ENCODE results near the gene IFIT1B.

The IFIT1B gene

GRCh38 chr10:89414146-89414878, 36.5 kb downstream of the IFIT1B start, which contains the start of gene IFIT5:
TSS of gene IFIT5 (plus strand) at chr10:89414568. CDS start at chr10:89414799, 231 bp downstream.
- DNase-seq: peak; percentile 41 to 48

DNA sequence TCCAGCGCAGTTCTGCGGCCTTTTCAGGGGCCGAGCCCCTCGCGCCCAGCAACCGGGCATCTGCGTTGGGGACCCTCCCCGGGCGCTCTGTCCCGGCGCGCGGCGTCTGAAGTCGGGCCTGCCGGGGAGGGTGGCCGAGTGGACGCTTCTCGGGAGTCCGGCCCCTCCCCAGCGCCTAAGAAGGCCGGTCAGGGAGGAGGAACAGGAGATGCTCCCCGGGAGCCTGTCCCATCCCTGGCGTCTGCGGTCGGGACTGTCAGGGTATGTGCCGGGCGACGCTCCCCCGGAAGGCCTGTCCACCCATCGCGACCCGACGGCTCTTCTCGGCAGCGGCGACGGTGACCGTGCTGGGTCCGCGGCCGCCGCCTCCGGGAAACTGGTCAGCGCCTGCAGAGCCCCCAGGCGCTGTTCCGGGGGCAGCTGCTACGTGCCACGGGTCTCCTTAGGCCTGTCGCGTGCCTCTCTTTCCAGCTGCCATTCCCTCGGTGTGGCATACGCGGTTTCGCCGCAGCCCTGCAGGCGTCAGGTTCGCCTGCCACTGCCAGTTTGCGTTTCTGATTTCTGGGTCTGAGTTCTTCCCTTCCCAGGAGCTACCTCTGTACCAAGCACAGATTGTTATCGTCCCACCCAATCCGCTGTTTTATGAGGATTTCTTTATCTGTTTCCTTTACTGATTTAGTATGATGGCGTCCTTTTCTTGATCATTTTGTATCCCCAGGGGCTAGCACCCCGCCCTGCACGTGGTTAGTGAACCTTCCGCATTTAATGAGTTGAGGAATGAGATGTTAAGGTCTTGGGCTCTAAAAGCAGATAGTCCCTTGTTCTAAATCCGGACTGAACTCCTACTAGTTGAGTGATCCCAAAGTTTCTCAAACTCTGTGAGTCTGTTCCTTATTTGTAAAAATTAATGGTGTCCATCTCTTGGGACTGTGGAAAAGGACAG, 37.3 kb downstream of the IFIT1B start:
- DNase-seq: peak in 1 of 2 experiments; percentile 30

- DNase-seq: no peak
These were observed 38.6 kb downstream of the IFIT1B start for GRCh38 chr10:89416465-89416864.

- DNase-seq: no peak
These were observed 41.7 kb downstream of the IFIT1B start for GRCh38 chr10:89419548-89419947.

GRCh38 chr10:89421018-89421476, 43.2 kb downstream of the IFIT1B start:
- no peak for DNase-seq

- DNase-seq: no peak
These were observed 47.1 kb downstream of the IFIT1B start for GRCh38 chr10:89425000-89425399.

DNA sequence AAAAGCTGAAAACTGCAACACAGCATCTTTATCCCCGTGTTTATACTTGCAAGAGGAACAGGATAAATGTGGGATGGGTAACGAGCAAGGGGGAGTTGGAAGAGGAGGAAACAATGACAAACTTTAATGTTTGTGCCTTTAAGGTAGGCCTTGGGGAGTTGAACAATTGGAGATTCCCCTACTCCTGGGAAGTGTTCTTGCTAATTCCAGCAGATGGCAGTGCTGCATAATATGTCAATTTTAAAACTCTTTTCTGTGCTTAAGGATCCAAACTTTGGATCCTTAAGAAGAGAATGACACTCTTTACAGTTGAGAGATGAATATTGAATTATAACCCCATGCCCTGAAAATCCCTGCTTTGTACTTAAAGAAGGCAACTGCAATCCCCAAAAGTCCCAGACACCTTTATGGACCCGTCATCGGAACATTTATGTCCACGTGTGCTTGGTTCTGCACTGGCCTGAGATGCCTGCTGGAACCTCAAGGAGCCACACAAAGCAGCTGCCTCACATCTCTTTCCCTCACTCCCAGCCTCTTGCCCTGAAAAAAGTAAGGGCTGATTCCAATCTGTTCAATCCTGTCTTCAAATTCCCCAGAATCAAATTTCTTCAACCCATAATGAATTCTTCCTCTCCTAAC, 48.5 kb downstream of the IFIT1B start:
- peak; percentile 24 to 56 for DNase-seq

DNA sequence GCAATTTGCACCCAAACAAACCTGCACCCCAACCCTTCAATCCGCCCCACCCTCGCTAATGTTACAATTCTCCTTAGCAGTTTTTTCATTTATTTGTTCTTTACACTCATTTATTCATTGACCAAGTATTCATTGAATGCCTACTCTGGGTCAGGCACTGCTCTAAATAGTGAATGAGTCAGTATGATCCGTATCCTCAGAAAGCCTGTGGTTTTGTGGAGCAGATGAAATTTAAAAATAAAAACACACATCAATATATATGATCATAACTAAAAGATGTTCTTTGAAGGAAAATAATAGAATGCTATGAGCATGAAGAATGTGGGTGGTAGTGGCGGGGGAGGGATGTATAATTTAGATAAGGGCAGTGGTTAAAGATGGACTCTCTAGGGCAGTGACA, 49.8 kb downstream of the IFIT1B start:
- DNase-seq: no peak

- no peak for DNase-seq
These were observed 51.0 kb downstream of the IFIT1B start for GRCh38 chr10:89428877-89429276.

- DNase-seq: no peak
These were observed 54.1 kb downstream of the IFIT1B start for GRCh38 chr10:89431977-89432376.
